ENCODE measurements around the gene CARMIL1.
"Not testable (repeated sequence)": the region's sequence is repeated elsewhere in the genome, so short reads cannot be mapped to it uniquely, and the experiment has no call there.

CARMIL1 gene

DNA sequence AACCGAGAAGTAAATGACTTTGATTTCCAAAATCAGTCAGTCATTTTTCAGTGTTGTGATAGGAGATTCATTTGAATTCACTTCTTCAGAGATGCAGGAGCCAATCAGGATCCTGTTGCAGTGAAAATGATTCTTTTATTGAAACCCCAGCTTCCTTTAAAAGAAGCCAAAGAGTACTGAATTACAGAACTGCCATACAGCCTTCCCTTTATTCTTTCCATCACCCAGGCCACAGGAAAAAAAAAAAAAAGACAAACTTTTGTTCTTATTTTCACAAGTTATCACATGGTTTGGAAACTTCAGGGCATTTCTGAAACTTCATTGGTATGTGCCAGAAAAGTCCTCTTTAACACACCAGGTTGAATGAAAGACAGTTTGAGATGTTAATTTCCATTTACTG is 1.8 kb upstream of the CARMIL1 start:
- DNase-seq (ENCODE audit: low read depth in 3 of 3, low spot score in 1 of 3): no peak

DNA sequence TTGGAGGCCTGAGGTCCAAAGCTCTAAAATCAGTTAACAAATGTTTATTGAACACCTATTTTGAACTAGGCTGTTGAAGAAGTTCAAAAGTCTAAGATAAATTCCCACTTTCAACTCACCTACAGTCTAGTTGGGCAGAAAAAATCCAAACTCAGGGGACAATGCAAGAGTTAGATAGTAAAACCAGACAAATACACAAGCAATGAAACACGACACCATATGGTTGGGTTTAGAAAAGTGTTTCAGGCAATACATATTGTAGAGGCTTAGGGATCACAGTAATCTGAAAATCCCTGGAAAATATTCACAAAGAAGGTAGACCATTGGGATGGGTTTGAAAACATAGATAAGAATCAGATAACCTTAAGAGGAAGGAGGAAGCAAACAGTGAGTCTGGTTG is 1.3 kb upstream of the CARMIL1 start:
- DNase-seq (ENCODE audit: low read depth in 3 of 3, low spot score in 1 of 3): no peak

DNA sequence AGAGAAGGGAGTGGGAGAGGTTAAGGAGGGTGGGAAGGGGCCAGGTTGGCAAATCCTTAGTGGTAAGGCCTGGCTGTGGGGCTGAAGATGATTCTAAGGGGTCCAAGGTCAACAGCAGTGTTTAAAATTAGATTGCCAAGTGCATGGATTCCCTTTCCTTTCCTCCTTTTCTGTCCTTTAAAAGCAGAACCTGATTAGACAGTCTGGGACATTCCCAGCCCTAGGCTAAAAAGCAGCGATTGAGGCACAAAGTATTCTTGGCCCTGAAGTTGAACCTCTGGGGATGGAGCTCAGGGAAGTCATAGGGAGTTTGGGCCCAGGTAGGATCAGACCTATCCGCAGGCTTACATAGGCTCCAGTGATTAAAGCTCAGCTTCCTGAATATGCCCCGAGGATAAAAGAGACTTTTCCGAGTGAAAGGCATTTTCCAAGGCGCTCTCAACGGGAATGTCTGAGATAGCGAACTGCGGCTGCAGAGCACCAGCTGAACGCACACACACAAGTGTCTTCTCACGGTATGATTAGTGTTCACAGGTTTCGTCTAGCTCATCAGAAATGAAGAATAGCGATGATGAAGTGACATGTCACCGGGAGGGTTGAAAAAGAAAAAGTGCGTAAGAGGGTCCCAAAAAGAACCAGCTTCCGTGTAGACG is 787 bp upstream of the CARMIL1 start:
- no peak for DNase-seq (ENCODE audit: low read depth in 3 of 3, low spot score in 1 of 3)

DNA sequence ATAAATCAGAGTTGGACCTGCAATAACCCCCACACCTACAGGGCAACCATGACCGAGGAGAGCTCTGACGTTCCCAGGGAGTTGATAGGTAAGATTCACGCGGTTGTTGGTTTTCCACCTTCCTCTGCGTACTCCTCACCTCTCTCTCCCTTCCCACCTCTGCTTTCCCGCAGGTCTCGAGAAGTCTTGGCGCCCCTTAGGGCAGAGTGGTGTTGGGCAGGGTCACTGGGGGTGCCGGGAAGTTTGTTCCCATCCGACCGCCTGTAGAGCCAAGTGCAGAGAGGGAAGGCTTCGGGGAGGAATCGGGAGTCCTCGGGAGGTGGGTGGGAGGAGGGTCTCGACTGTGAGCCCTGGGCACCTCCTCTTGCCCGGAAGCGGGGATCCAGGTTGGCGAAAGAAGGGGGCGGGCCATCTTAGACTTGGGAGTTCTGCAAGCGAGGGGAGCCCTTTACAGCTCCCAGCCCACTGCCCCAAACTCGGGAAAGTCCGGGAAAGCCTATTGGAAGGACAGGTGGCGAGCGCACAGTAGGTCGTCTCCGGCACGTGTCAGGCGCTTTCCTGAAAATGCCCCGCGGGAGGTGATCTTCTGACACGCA is 672 bp downstream of the CARMIL1 start:
- DNase-seq (ENCODE audit: low read depth in 3 of 3, low spot score in 1 of 3): no peak

DNA sequence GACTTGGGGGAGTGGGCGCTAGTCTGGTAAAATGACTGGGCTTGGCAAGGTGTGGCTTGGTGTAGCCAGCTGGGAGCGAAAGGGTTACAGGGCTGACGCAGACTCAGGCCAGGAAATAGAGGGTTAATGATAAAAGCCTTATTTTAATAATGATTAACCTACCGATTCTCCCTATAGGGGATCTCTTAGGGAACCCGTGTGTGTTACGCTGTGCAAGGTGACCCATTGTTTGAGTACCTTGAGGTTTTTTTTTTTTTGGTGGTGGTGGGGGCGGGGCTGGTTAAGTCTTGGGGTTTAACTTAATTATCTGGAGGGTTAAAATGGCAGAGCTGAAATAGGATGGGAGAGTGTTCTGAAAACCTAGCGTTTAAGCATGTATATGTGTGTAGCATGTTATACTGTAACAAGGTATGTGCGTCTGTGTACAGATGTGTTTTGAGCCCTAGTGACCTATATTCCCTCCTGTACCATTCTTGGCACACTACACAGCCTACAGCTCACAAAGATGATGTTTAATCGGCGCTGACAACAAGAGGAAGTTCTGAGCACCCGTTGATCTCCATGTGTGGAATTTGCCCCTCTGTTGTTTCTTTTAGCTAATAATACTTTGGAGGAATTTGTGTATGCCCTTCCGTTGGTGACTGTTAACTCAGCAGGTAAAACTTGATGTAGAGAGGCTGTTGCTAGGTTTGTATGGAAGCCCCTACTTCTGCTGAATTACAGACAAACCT is 1.3 kb downstream of the CARMIL1 start:
- DNase-seq (ENCODE audit: low read depth in 3 of 3, low spot score in 1 of 3): no peak

DNA sequence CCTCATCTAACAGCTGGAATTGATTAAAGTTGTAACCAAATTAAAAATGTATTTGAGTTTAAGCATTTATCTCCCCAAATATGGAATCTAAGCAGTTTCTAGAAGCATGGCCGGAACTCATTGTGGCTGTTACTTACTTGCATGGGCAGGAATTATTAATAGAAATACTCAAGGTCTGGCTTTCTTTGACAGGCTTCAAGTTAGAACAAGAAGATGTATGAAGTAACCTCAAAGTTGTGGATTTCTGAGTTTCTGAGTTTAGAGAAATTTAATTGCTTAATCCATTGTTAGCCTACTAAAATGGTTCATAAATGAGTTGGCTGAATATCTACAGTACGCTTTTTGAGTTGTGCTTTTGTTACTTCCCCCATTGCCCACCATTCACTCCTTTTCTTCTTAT is 7.7 kb downstream of the CARMIL1 start:
- DNase-seq (ENCODE audit: low read depth in 3 of 3, low spot score in 1 of 3): no peak

DNA sequence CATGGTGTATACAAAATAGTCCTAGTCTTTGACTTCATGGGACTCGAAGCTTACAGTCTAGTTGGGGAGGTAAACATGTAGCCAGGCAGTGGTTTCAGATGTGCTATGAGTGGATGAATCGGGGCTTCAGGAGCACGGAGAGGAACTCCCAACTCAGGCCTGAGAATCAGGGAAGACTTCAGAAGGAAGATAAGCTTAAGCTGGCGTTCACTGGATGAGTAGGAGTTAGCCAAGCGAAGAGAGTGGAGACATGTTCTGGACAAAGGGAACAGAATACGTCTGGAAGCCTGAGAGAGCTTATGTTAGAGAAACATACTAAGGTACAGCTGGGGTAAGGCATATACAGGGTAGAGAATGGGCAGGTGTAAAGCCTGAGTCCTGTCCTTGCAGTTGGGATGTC is 8.8 kb downstream of the CARMIL1 start:
- no peak for DNase-seq (ENCODE audit: low read depth in 3 of 3, low spot score in 1 of 3)

DNA sequence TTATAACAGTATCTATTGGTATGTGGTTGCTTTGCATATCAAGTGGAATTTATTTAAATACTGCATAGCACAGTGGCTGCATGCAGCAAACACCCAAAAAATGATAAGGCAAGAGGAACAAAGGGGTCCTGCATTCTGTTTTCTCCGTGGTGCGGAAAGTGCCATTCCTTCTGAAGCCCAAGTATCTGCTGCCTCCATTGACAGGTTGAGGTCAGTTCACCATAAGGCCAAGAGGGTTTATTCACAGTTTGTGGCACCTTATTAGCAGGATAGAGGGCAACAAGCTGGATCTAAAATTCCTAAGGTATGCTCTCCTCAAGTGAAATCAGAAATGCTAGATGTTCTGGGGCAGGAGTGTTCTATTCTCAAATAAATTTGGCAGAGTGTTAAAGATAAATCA is 9.3 kb downstream of the CARMIL1 start:
- DNase-seq (ENCODE audit: low read depth in 3 of 3, low spot score in 1 of 3): no peak

DNA sequence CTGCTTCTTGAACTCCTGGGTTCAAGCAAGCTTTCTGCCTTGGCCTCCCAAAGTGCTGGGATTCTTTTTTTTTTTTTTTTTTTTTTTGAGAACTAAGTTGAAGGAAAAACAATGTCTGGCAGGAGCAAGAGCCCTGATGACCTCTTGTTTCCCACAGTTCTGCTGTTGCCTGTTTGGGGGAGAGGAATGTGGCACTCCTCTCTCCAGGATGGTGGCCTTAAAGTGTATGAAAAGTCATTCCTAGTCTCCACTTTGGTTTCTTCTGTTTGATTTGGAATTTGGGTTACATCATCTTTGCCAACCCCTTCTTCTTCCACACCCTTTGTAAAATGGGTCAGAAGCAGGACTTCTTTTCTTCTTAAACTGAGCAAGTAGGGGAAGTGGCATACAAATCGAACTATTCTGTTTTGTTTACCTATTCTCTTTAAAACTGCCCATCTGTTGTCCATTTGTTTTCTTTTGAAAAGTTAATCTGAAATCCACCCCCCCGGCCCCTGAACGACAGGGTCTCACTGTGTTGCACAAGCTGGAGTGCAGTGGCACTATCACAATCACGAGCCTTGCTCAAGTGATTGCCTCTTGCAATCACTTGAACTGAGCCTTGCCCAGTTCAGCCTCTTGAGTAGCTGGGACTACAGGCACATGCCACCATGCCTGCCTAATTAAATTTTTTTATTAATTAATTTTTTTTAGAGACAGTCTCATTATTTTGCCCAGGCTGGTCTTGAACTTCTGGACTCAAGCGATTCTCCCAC is 11.3 kb downstream of the CARMIL1 start:
- no peak for DNase-seq (ENCODE audit: low read depth in 3 of 3, low spot score in 1 of 3)

DNA sequence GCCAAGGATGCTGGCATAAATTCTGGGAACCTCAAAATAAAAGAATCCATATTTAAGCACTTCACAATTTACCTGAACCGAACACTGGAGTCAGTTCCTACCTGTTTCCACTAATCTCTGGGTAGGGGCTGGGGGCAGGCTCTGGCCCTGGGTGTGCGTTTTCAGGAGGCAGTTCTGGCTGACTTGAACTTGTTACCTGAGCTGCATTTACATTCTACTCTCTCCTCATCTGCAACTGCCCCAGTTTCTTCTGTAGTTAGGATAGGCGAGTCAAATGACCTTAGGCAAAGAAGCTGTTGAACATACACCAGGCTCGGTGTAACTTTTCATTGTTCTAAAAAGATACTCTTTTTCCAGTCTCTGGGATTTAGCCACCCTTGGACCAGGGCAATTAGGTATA is 13.2 kb downstream of the CARMIL1 start:
- no peak for DNase-seq (ENCODE audit: low read depth in 3 of 3, low spot score in 1 of 3)

DNA sequence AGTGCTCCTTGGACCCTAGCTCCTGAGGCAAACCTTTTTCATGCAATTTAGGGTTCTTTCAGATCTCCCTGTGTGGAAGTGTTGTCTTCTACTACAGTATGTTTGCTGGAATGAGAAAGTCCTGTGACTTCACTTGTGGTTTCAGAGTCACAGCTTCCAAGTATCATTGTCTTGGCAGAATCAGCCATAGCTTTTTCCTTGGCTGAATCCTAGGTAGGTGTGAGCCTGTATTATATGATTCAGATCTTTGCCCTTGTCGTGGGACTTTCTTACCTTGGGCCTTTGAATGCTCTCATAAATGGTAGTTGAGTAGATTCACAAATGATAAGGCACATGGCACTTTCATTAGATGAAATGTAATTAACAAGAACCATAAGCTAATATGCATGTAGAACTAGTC is 16.5 kb downstream of the CARMIL1 start:
- DNase-seq (ENCODE audit: low read depth in 3 of 3, low spot score in 1 of 3): no peak

DNA sequence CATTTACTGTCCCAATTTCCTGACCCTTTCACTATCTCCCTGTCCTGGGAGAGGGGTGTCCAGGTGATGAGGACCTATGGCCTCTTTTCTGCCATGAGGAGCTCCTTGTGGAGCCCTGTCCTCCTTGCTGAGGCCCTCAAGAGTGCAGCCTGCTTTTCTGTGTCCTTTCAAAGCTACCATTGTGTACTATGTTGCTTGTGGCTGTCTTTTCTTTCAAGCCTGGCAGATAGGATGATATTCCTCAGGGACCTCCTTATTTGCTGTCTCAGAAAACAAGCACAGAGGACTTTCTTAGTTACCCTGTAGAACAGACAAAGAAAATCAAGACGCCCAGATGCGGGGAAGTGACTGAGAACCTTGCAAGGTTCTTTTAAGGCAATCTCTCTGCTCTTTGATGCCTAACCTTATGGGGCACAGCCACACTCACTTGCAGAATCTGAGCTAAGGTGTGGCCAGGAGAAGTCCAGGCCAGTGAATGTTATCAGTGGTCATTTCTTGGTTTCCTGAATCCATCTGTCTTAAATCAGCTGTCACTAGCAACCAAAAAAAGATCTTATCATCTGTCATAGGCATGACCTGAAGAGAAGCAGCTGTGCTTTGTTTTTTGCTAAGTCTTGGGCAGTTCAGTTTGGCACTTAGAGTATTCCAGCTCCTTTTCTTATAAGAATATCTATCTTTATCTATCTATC is 17.2 kb downstream of the CARMIL1 start:
- DNase-seq (ENCODE audit: low read depth in 3 of 3, low spot score in 1 of 3): no peak

DNA sequence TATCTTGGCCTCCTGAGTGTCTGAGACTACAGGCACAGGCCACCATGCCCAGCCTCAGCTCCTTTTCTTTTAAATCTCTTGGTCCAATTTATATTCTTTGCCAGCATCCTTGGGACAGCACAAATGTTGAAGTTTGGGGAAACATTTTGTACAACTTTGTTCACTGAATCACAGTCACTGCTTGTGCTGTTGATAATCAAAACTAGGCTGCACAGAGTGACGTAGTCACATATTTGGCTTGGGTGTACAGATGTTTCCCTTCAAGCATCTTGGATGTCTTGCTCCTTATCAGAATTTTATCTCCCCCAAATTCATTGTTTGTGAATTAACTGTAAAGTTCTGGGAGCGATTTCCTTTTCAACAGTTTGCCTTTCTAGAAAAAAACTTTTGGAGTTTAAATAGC is 17.9 kb downstream of the CARMIL1 start:
- no peak for DNase-seq (ENCODE audit: low read depth in 3 of 3, low spot score in 1 of 3)

DNA sequence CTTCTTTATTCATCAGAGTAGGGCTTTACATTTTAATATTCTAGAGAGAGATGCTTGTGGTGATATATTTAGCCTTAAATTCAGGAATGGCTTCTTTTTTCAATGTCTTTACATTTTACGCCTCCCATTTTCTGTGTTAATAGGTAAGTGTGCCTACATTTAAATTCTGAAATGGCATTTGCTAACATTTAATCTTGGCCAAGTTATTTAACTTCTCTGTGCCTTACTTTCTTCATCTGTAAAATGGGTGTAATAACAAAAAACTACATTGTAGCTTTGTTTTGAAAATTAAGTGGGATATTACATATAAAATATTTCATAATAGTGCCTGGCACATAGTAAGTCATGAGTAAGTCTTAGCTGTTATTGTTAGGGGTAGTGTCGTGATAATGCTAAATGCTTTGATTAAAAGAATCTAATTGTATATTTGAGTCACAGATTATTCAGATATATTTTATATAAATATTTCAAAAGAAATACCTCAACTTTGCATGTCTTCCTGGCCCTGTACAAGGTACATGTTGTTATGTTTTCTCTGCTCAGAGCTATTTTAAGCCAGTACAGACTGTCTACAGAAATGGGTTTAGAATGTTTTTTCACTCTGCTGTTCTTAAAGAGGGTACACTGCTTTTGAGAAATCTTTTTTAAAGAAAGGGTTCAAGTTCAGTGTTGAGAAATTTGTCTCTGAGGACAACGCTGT is 18.8 kb downstream of the CARMIL1 start:
- no peak for DNase-seq (ENCODE audit: low read depth in 3 of 3, low spot score in 1 of 3)

DNA sequence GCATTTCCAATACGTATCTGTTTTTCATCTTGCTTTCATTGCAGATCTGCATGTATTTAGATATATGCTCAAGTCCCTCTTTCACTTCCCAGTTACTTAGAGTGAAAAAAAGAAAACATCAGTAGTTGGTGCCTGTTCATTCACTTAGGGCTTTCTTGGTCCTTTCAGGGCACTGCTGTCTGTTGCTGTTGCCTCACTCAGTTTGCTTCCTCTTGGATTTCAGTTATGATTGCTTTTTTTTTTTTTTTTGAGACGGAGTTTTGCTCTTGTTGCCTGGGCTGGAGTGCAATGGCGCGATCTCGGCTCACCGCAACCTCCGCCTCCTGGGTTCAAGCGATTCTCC is 19.3 kb downstream of the CARMIL1 start:
- DNase-seq (ENCODE audit: low read depth in 3 of 3, low spot score in 1 of 3): not testable (repeated sequence)

DNA sequence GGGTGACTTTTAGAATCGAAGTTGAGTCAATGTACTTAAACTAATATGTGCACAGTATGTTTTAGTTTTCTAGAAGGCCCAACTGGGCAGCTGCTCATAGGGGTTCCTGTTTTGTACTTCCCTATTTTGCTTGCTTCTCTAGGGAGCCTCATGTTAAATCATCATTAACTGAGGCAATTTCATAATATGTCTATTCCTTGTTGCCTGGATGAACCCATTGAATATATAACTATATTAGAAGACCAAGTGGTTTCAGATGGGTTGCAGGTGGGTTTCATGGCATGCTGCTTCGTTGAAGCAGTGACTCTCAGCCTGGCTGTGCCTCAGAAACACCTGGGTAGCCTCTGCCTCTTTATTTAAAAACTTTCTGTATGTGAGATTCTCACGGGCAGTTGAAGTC is 22.2 kb downstream of the CARMIL1 start:
- no peak for DNase-seq (ENCODE audit: low read depth in 3 of 3, low spot score in 1 of 3)

DNA sequence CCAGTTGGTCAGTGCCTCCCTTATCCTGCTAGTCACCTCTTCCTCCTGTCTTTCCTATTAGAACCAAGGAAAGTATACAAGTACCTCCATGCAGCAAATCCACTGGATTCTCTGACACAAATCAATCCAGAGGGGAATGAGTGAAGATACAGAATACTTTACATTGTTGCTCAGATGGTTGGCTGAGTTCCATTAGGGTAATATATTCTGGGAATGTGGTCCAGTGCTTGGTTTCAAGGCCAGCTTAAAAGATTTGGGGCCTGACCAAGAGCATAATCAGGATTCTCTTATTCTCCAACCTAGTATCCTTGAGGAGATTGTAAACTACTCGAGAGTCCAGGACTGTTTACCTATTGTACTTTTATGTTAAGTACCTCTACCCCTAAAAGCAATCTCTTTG is 23.0 kb downstream of the CARMIL1 start:
- no peak for DNase-seq (ENCODE audit: low read depth in 3 of 3, low spot score in 1 of 3)

DNA sequence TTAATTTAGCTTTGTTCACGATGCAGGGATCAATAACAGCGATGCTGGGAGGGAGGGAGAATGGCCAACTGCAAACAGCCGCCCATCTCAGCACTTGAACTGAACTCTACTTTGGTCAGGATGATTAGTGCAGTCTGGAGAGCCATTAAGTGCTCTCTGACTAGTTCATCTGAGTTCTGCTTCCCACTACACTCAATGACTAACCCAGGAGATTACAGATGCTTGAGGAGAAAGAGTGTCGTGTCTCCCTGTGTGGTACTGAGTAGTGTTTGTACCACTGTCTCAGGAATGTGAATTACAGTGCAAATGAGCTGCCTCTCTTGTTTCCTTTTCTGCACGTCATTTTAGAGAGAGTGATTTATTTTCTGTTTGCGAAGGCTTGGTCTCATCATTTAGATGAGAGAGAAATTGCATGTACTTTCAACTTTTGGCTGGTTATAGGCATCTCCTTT is 23.5 kb downstream of the CARMIL1 start:
- DNase-seq (ENCODE audit: low read depth in 3 of 3, low spot score in 1 of 3): no peak

DNA sequence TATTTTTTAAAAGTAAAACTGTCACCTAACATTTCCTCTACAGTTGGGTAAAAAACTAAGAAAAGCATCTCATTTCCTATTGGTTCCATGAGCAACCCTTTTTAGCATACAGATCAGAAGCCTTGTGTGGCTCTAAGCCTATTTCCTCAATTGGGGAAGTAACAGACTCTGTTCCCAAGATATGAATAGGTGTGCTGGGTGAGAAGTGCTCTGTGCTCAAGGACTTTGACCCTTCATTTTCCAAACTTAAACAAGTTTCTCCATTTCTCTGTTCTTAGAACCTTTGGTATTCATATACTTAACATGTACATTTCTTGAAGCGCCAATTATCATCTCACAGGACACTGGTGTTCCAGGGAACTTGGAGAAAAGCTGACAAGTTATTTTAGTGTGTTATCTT is 24.1 kb downstream of the CARMIL1 start:
- DNase-seq (ENCODE audit: low read depth in 3 of 3, low spot score in 1 of 3): no peak

DNA sequence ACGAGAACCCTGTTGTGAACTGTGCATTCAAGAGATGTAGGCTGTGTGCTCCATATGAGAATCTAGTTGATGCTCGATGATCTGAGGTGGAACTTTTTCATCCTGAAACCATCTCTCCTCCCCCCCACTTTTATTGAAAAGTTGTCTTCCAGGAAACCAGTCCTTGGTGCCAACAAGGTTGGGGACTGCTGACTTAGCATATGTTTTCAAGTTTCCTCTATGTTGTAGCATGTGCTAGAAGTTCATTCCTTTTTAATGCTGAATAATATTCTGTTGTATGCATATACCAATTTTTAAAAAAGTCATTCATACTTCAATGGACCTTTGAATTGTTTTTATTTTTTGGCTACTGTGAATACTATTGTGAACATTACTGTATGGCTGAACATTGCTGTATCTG is 27.2 kb downstream of the CARMIL1 start:
- DNase-seq (ENCODE audit: low read depth in 3 of 3, low spot score in 1 of 3): no peak
